Measurements from ENCODE around the gene RBFOX2. TPM values are rescaled to one million over a fixed set of nuclear protein-coding genes. Genes with fewer than 3 reads are reported as not detected.
"Not testable (repeated sequence)": the region's sequence is repeated elsewhere in the genome, so short reads cannot be mapped to it uniquely, and the experiment has no call there.

RBFOX2 gene
- total and polyA plus RNA-seq, 2 donors from 2014 or later = 17.2 to 68.6 TPM

DNA sequence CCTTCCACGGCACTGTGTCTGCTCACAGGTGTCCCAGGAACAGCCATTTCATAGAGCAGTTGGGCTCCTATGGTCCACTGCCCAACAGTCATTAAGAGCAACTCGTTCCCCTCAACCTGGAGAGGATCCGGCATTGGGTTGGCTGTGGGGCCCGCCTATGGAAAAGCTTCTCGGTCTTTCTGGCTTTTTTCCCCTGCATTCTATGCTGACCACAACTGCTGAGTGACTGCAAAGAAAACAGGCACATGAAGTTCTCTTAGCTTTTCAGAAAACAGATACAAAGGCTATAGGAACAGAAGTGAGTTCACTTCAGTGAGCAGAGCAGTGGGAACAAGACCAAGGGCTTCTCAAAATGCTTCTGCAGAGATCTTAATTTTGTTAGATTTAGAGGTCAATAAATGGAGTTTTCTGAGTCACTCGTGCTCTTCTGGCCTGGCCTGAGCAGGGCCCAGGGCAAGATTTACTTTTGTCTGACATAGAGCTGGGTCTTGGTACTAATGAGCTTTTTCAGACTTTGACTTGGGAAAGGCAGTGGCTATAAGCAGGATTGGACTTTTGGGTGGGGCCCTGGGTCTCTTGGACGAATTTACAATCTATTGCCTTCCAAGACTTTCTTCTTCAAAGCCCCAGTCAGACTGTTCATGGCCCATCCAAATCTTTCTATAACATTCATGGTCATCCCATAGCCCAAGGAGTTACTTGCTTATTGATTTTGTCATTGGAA lies 324.6 kb downstream of the RBFOX2 start:
- Histone ChIP-seq H3K27me3 (ENCODE audit: control insufficient read depth, insufficient read depth, low read length) (no peaks in the 10 kb centered on the region), H3K9ac (ENCODE audit: low read length in 3 of 3) (no peak overlapping the region), H3K27ac (ENCODE audit: low read depth in 2 of 2, low read length in 2 of 2) (no peak overlapping the region), H3K36me3 (ENCODE audit: control insufficient read depth in 2 of 3, insufficient read depth in 3 of 3, low read length in 3 of 3) (no peaks in the 10 kb centered on the region), H3K4me1 (ENCODE audit: control insufficient read depth in 2 of 3, insufficient read depth in 2 of 3, low read depth in 1 of 3, low read length in 3 of 3) (no peaks in the 10 kb centered on the region), H3K9me3 (ENCODE audit: control insufficient read depth in 2 of 3, insufficient read depth in 1 of 3, low read length in 3 of 3) (no peaks in the 10 kb centered on the region), H3K4me3 (ENCODE audit: low read length in 3 of 3) (no peak overlapping the region)
- TF ChIP-seq, protein P1, sequence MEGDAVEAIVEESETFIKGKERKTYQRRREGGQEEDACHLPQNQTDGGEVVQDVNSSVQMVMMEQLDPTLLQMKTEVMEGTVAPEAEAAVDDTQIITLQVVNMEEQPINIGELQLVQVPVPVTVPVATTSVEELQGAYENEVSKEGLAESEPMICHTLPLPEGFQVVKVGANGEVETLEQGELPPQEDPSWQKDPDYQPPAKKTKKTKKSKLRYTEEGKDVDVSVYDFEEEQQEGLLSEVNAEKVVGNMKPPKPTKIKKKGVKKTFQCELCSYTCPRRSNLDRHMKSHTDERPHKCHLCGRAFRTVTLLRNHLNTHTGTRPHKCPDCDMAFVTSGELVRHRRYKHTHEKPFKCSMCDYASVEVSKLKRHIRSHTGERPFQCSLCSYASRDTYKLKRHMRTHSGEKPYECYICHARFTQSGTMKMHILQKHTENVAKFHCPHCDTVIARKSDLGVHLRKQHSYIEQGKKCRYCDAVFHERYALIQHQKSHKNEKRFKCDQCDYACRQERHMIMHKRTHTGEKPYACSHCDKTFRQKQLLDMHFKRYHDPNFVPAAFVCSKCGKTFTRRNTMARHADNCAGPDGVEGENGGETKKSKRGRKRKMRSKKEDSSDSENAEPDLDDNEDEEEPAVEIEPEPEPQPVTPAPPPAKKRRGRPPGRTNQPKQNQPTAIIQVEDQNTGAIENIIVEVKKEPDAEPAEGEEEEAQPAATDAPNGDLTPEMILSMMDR (IDR thresholded peaks at IDR 0.05; ENCODE audit: borderline replicate concordance, extremely low read depth, insufficient read depth) = no peak
- FAIRE-seq (no peak), DNase-seq (no peak)
- intact Hi-C loops (cut with DNase I) = no loop called here

DNA sequence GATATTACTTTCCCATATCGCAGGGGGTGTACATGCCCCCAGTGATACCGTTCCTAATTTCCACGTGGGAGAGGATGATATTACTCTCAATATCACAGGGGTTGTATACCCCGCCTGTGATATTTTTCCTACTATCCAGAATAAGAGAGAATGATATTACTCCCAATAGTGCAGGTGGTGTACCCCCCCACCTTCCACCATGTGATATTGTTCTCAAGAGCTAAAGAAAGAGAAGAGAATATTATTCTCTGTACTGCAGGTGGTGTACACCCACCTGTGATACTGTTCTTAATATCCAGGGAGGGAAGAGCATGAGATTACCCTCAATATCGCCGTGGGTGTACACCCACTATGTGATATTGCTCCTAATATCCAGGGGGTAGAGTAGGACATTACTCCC lies 328.8 kb downstream of the RBFOX2 start:
- H3K9me3 ChIP-seq (ENCODE audit: control insufficient read depth in 2 of 3, insufficient read depth in 1 of 3, low read length in 3 of 3); FAIRE-seq; DNase-seq; intact Hi-C loops (cut with DNase I); H3K36me3 ChIP-seq (ENCODE audit: control insufficient read depth in 2 of 3, insufficient read depth in 3 of 3, low read length in 3 of 3); H3K9ac ChIP-seq (ENCODE audit: low read length in 3 of 3); H3K4me1 ChIP-seq (ENCODE audit: control insufficient read depth in 2 of 3, insufficient read depth in 2 of 3, low read depth in 1 of 3, low read length in 3 of 3); H3K4me3 ChIP-seq (ENCODE audit: low read length in 3 of 3); H3K27ac ChIP-seq (ENCODE audit: low read depth in 2 of 2, low read length in 2 of 2); H3K27me3 ChIP-seq (ENCODE audit: control insufficient read depth, insufficient read depth, low read length): not testable (repeated sequence)

DNA sequence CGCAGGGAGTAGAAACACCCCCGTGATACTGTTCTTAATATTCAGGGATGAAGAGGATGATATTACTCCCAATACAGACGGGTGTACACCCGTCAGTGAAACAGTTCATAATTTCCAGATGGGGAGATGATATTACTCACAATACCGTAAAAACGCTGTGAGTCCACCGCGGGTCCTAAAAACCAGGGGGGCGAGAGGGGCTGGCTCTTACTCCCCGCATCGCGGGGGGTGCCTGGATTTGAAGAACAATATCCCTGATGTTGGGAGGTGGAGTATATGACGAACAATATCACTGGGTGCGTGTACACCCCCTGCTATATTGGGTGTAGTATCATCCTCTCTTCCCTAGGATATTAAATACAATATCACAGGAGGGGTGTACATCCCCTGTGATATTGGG lies 331.5 kb downstream of the RBFOX2 start:
- no peak overlapping the region for H3K27ac ChIP-seq (ENCODE audit: low read depth in 2 of 2, low read length in 2 of 2)
- no peak overlapping the region for H3K4me3 ChIP-seq (ENCODE audit: low read length in 3 of 3)
- intact Hi-C loops (cut with DNase I) = no loop called here
- H3K4me1 ChIP-seq (ENCODE audit: control insufficient read depth in 2 of 3, insufficient read depth in 2 of 3, low read depth in 1 of 3, low read length in 3 of 3) = no peaks in the 10 kb centered on the region
- H3K36me3 ChIP-seq (ENCODE audit: control insufficient read depth in 2 of 3, insufficient read depth in 3 of 3, low read length in 3 of 3) = no peaks in the 10 kb centered on the region
- DNase-seq = no peak
- no peak overlapping the region for H3K9ac ChIP-seq (ENCODE audit: low read length in 3 of 3)
- TF ChIP-seq, protein P1 (IDR thresholded peaks at IDR 0.05; ENCODE audit: borderline replicate concordance, extremely low read depth, insufficient read depth) = no peak
- no peak for FAIRE-seq
- H3K27me3 ChIP-seq (ENCODE audit: control insufficient read depth, insufficient read depth, low read length) = no peaks in the 10 kb centered on the region
- H3K9me3 ChIP-seq (ENCODE audit: control insufficient read depth in 2 of 3, insufficient read depth in 1 of 3, low read length in 3 of 3) = no peaks in the 10 kb centered on the region

DNA sequence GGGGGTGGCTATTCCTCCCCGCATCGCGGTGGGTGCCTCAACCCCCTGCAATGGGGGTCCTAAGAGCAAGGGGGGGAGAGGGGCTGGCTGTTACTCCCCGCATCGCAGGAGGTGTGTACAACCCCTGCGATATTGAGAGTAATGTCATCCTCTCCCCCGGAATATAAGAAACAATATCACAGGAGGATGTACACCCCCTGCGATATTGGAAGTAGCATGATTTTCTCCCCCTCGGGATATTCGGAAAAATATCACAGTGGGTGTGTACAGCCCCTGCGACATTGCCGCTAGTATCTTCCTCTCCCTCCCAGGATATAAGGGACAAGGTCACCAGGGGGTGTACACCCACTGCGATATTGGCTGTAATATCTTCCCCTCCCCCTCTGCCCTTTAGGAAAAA lies 333.4 kb downstream of the RBFOX2 start:
- Histone ChIP-seq H3K4me3 (ENCODE audit: low read length in 3 of 3) (no peak overlapping the region), H3K9ac (ENCODE audit: low read length in 3 of 3) (no peak overlapping the region), H3K36me3 (ENCODE audit: control insufficient read depth in 2 of 3, insufficient read depth in 3 of 3, low read length in 3 of 3) (no peaks in the 10 kb centered on the region), H3K27me3 (ENCODE audit: control insufficient read depth, insufficient read depth, low read length) (no peaks in the 10 kb centered on the region), H3K9me3 (ENCODE audit: control insufficient read depth in 2 of 3, insufficient read depth in 1 of 3, low read length in 3 of 3) (no peaks in the 10 kb centered on the region), H3K4me1 (ENCODE audit: control insufficient read depth in 2 of 3, insufficient read depth in 2 of 3, low read depth in 1 of 3, low read length in 3 of 3) (no peaks in the 10 kb centered on the region), H3K27ac (ENCODE audit: low read depth in 2 of 2, low read length in 2 of 2) (no peak overlapping the region)
- intact Hi-C loops (cut with DNase I) = no loop called here
- no peak for DNase-seq
- TF ChIP-seq, protein P1 (IDR thresholded peaks at IDR 0.05; ENCODE audit: borderline replicate concordance, extremely low read depth, insufficient read depth) = no peak
- FAIRE-seq = no peak
